Neural crest cell (in vitro differentiated cells): Measurements from ENCODE around the gene TSPAN11. TPM values are rescaled to one million over a fixed set of nuclear protein-coding genes. Genes with fewer than 3 reads are reported as not detected.

ENCODE experiments used
- DNase-seq: peaks from one replicate; pipeline ENCODE4 v3.0.0; 2021; ENCODE audit warnings: low read depth, mixed read lengths, low spot score
- H3K27ac Mint-ChIP-seq: one replicate; pipeline ENCODE4 v1.8.0; 2021; ENCODE audit warnings: mild to moderate bottlenecking, mixed read lengths; ENCODE audit not compliant: unreplicated experiment
- H3K27me3 Mint-ChIP-seq: 2 replicates; pipeline ENCODE4 v1.8.0; 2021; ENCODE audit warnings: low read depth, mild to moderate bottlenecking, mixed read lengths
- H3K36me3 Mint-ChIP-seq: 2 replicates; pipeline ENCODE4 v1.8.0; 2021; ENCODE audit warnings: low read depth, mild to moderate bottlenecking, mixed read lengths
- H3K4me1 Mint-ChIP-seq: 2 replicates; pipeline ENCODE4 v1.8.0; 2021; ENCODE audit warnings: mixed read lengths
- H3K4me3 Mint-ChIP-seq: one replicate; pipeline ENCODE4 v1.8.0; 2021; ENCODE audit warnings: mild to moderate bottlenecking, mixed read lengths
- H3K9me3 Mint-ChIP-seq: 2 replicates; pipeline ENCODE4 v1.8.0; 2021; ENCODE audit warnings: mixed read lengths
- CTCF ChIP-seq: fragments of 200-600 bp; sonication (generic); conservative IDR thresholded peaks from 2 replicates; pipeline ENCODE4 v1.5.0; 2021; ENCODE audit warnings: antibody characterized with exemption, mild to moderate bottlenecking
- total RNA-seq: library from RNA; stranded (reverse); gene quantifications from 2 replicates; pipeline ENCODE4 v1.2.1, GENCODE V29; 2021

Gene TSPAN11
- total RNA-seq, 1 donor from 2014 or later: 21.4 TPM

- no peak for TF ChIP-seq CTCF
- H3K27ac Mint-ChIP-seq: no peak overlapping the region
- peak overlapping the region; percentile 52 for H3K4me3 Mint-ChIP-seq
- peaks cover 38% of the 10 kb centered on the region for H3K4me1 Mint-ChIP-seq
- DNase-seq: no peak
- no peaks in the 10 kb centered on the region for H3K36me3 Mint-ChIP-seq
- H3K27me3 Mint-ChIP-seq: no peaks in the 10 kb centered on the region
- no peaks in the 10 kb centered on the region for H3K9me3 Mint-ChIP-seq
Observed at GRCh38 chr12:30928356-30929244, 2.1 kb downstream of the TSPAN11 start.

GRCh38 chr12:30930238-30930637 lies 3.7 kb downstream of the TSPAN11 start:
- Mint-ChIP-seq H3K27ac (no peak overlapping the region), H3K27me3 (no peaks in the 10 kb centered on the region), H3K4me3 (peak overlapping the region; percentile 27), H3K9me3 (peaks cover 5% of the 10 kb centered on the region), H3K4me1 (peaks cover 37% of the 10 kb centered on the region), H3K36me3 (peaks cover 6% of the 10 kb centered on the region)
- DNase-seq: no peak
- no peak for TF ChIP-seq CTCF

- H3K9me3 Mint-ChIP-seq: peaks cover 5% of the 10 kb centered on the region
- H3K4me1 Mint-ChIP-seq: peaks cover 33% of the 10 kb centered on the region
- no peak overlapping the region for H3K27ac Mint-ChIP-seq
- H3K27me3 Mint-ChIP-seq: no peaks in the 10 kb centered on the region
- no peak overlapping the region for H3K4me3 Mint-ChIP-seq
- TF ChIP-seq CTCF: no peak
- DNase-seq: no peak
- H3K36me3 Mint-ChIP-seq: peaks cover 6% of the 10 kb centered on the region
Observed at GRCh38 chr12:30930641-30931040, 4.1 kb downstream of the TSPAN11 start.

- Mint-ChIP-seq H3K4me3 (no peak overlapping the region), H3K36me3 (peaks cover 11% of the 10 kb centered on the region)
- no peak for DNase-seq
Observed at GRCh38 chr12:30932881-30933280, 6.3 kb downstream of the TSPAN11 start.

GRCh38 chr12:30934811-30935210 lies 8.3 kb downstream of the TSPAN11 start:
- H3K9me3 Mint-ChIP-seq: peaks cover 5% of the 10 kb centered on the region
- no peak overlapping the region for H3K27ac Mint-ChIP-seq
- no peak overlapping the region for H3K4me3 Mint-ChIP-seq
- no peaks in the 10 kb centered on the region for H3K27me3 Mint-ChIP-seq
- DNase-seq: no peak
- H3K4me1 Mint-ChIP-seq: peaks cover 14% of the 10 kb centered on the region
- no peak for TF ChIP-seq CTCF
- peaks cover 11% of the 10 kb centered on the region for H3K36me3 Mint-ChIP-seq

More at GRCh38 chr12:30932881-30933280, 6.3 kb downstream of the TSPAN11 start:
- H3K9me3 Mint-ChIP-seq: peaks cover 5% of the 10 kb centered on the region
- H3K27ac Mint-ChIP-seq: no peak overlapping the region
- TF ChIP-seq CTCF: no peak
- H3K4me1 Mint-ChIP-seq: peaks cover 26% of the 10 kb centered on the region
- no peaks in the 10 kb centered on the region for H3K27me3 Mint-ChIP-seq
